ENCODE data around the gene TEAD1.

- TF ChIP-seq CTCF (IDR thresholded peaks at IDR 0.05) (no peak), ZFX (IDR thresholded peaks at IDR 0.05; ENCODE audit: borderline replicate concordance) (no peak)
Observed at GRCh38 chr11:12835286-12835685, 161.1 kb downstream of the TEAD1 start.

Measured in 22Rv1 (cell line).